Measurements from ENCODE around the gene KDM7A. TPM values are rescaled to one million over a fixed set of nuclear protein-coding genes. Genes with fewer than 3 reads are reported as not detected.

KDM7A gene
- total RNA-seq, 2 donors from 2014 or later: 12.8 to 15.4 TPM

GRCh38 chr7:140137078-140137477 is 39.7 kb downstream of the KDM7A start:
- no peak overlapping the region for H3K4me3 ChIP-seq
- H3K9me3 ChIP-seq: no peaks in the 10 kb centered on the region
- no peak for DNase-seq (ENCODE audit: low spot score)
- H3K36me3 ChIP-seq: peaks cover 20% of the 10 kb centered on the region
- no peak overlapping the region for H3K27ac ChIP-seq
- TF ChIP-seq CTCF (IDR thresholded peaks at IDR 0.05): no peak
- no peaks in the 10 kb centered on the region for H3K4me1 ChIP-seq
- no peaks in the 10 kb centered on the region for H3K27me3 ChIP-seq

- DNase-seq (ENCODE audit: low spot score): no peak
- H3K9me3 ChIP-seq: no peaks in the 10 kb centered on the region
- H3K4me1 ChIP-seq: no peaks in the 10 kb centered on the region
- no peak overlapping the region for H3K4me3 ChIP-seq
- no peaks in the 10 kb centered on the region for H3K27me3 ChIP-seq
- no peak overlapping the region for H3K27ac ChIP-seq
- H3K36me3 ChIP-seq: peaks cover 20% of the 10 kb centered on the region
- no peak for TF ChIP-seq CTCF (IDR thresholded peaks at IDR 0.05)
These were observed 40.7 kb downstream of the KDM7A start for GRCh38 chr7:140136073-140136472.

GRCh38 chr7:140134039-140134438 is 42.7 kb downstream of the KDM7A start:
- Histone ChIP-seq H3K36me3 (peaks cover 25% of the 10 kb centered on the region), H3K9me3 (no peaks in the 10 kb centered on the region), H3K27ac (no peak overlapping the region), H3K4me1 (no peaks in the 10 kb centered on the region), H3K4me3 (no peak overlapping the region), H3K27me3 (no peaks in the 10 kb centered on the region)
- no peak for DNase-seq (ENCODE audit: low spot score)
- TF ChIP-seq CTCF (IDR thresholded peaks at IDR 0.05): no peak

GRCh38 chr7:140127360-140128127 is 49.2 kb downstream of the KDM7A start:
- TF ChIP-seq CTCF (IDR thresholded peaks at IDR 0.05): no peak
- Histone ChIP-seq H3K4me1 (no peaks in the 10 kb centered on the region), H3K27me3 (no peaks in the 10 kb centered on the region), H3K9me3 (no peaks in the 10 kb centered on the region), H3K36me3 (peaks cover 52% of the 10 kb centered on the region), H3K27ac (no peak overlapping the region), H3K4me3 (no peak overlapping the region)
- DNase-seq (ENCODE audit: low spot score): no peak

- peaks cover 48% of the 10 kb centered on the region for H3K36me3 ChIP-seq
- DNase-seq (ENCODE audit: low spot score): no peak
- no peak for TF ChIP-seq CTCF (IDR thresholded peaks at IDR 0.05)
- no peak overlapping the region for H3K27ac ChIP-seq
- no peaks in the 10 kb centered on the region for H3K27me3 ChIP-seq
- no peaks in the 10 kb centered on the region for H3K4me1 ChIP-seq
- no peak overlapping the region for H3K4me3 ChIP-seq
- H3K9me3 ChIP-seq: no peaks in the 10 kb centered on the region
These were observed 50.2 kb downstream of the KDM7A start for GRCh38 chr7:140126435-140127034.

All from right atrium auricular region (tissue), 2 donors.